ENCODE results near the gene MYO9A.
A peak's percentile ranks its signal among the peaks of the same experiment; 100 is the strongest.

The MYO9A gene

GRCh38 chr15:71781965-71782265, 336.0 kb downstream of the MYO9A start:
- no peak for DNase-seq (ENCODE audit: low read depth in 2 of 2)

GRCh38 chr15:71781179-71781964, 336.6 kb downstream of the MYO9A start:
- DNase-seq (ENCODE audit: low read depth in 2 of 2): no peak

GRCh38 chr15:71780115-71780976, 337.6 kb downstream of the MYO9A start:
- DNase-seq (ENCODE audit: low read depth in 2 of 2): peak; percentile 11 to 12

- DNase-seq (ENCODE audit: low read depth in 2 of 2): no peak
Measured at GRCh38 chr15:71779073-71779797, 338.7 kb downstream of the MYO9A start.

- DNase-seq (ENCODE audit: low read depth in 2 of 2): no peak
Measured at GRCh38 chr15:71777216-71777943, 340.6 kb downstream of the MYO9A start.

GRCh38 chr15:71776304-71776703, 341.6 kb downstream of the MYO9A start:
- no peak for DNase-seq (ENCODE audit: low read depth in 2 of 2)

GRCh38 chr15:71775856-71776255, 342.1 kb downstream of the MYO9A start:
- no peak for DNase-seq (ENCODE audit: low read depth in 2 of 2)

- no peak for DNase-seq (ENCODE audit: low read depth in 2 of 2)
Measured at GRCh38 chr15:71773206-71773859, 344.6 kb downstream of the MYO9A start.
